Left ventricle myocardium superior (tissue), 1 donor: Measurements from ENCODE around the gene TUBB4B. TPM values are rescaled to one million over a fixed set of nuclear protein-coding genes. Genes with fewer than 3 reads are reported as not detected.
"Not testable (repeated sequence)": the region's sequence is repeated elsewhere in the genome, so short reads cannot be mapped to it uniquely, and the experiment has no call there.

Experiments
- ATAC-seq: fragments of 200-7000 bp; cut with Tn5 transposase; one replicate; pipeline ENCODE4 v1.9.1; 2020; ENCODE audit warnings: mild to moderate bottlenecking, moderate library complexity
- DNase-seq: peaks from one replicate; pipeline ENCODE4 v3.0.0-alpha.2; 2020
- intact Hi-C: fragments of 100-400 bp; cut with micrococcal nuclease; formaldehyde crosslinking; loops from one replicate; pipeline ENCODE4 v1.11.0; 2022
- total RNA-seq: library from RNA; stranded (reverse); fragmentation: NEBNext Ultra II Directional; extraction: Animal tissue kit (Norgen Biotek cat#: 25700); gene quantifications from one replicate; pipeline ENCODE4 v1.2.1, GENCODE V29; 2021
- donor health status: DM: no; HTN: yes; CAD: no; lungs with severe emphysema.

The TUBB4B gene
- total RNA-seq, 1 donor from 2014 or later: 439 TPM

- intact Hi-C loops: loop anchor here (10.0 kb wide), 1 partner anchor 109 kb away; no protein-coding TSS in a partner anchor
- no peak for DNase-seq
- no peak for ATAC-seq
These were observed 7.7 kb upstream of the TUBB4B start for GRCh38 chr9:137233143-137233980.

GRCh38 chr9:137234055-137234697 is 6.9 kb upstream of the TUBB4B start:
- ATAC-seq: no peak
- DNase-seq: no peak
- intact Hi-C loops: loop anchor here (10.0 kb wide), 1 partner anchor 109 kb away; no protein-coding TSS in a partner anchor

- ATAC-seq (no peak), DNase-seq (no peak)
- intact Hi-C loops: loop anchor here (10.0 kb wide), 1 partner anchor 110 kb away; no protein-coding TSS in a partner anchor
These were observed 6.2 kb upstream of the TUBB4B start for GRCh38 chr9:137234758-137235423.

GRCh38 chr9:137235424-137236237 is 5.5 kb upstream of the TUBB4B start:
- DNase-seq (no peak), ATAC-seq (no peak)
- intact Hi-C loops: loop anchor here (10.0 kb wide), 1 partner anchor 111 kb away; no protein-coding TSS in a partner anchor

GRCh38 chr9:137236238-137236935 is 4.7 kb upstream of the TUBB4B start:
- intact Hi-C loops: loop anchor here (10.0 kb wide), 1 partner anchor 112 kb away; no protein-coding TSS in a partner anchor
- ATAC-seq (peak; percentile 37), DNase-seq (peak; percentile 92)

- intact Hi-C loops: loop anchor here (10.0 kb wide), 1 partner anchor 112 kb away; no protein-coding TSS in a partner anchor
- ATAC-seq: no peak
- DNase-seq: no peak
These were observed 4.1 kb upstream of the TUBB4B start for GRCh38 chr9:137236936-137237421.

GRCh38 chr9:137237759-137238726 is 3.0 kb upstream of the TUBB4B start:
- DNase-seq (no peak), ATAC-seq (no peak)
- intact Hi-C loops: loop anchor here (10.0 kb wide), 1 partner anchor 113 kb away; no protein-coding TSS in a partner anchor

GRCh38 chr9:137239541-137240200 is 1.4 kb upstream of the TUBB4B start:
- intact Hi-C loops: loop anchor here (10.0 kb wide), 1 partner anchor 115 kb away; no protein-coding TSS in a partner anchor
- DNase-seq: not testable (repeated sequence)

GRCh38 chr9:137240318-137240840 is 708 bp upstream of the TUBB4B start:
- ATAC-seq (peak; percentile 69), DNase-seq (peak; percentile 92)
- intact Hi-C loops: no loop called here

More at GRCh38 chr9:137239541-137240200, 1.4 kb upstream of the TUBB4B start:
- not testable (repeated sequence) for ATAC-seq

- ATAC-seq (peak; percentile 11), DNase-seq (peak; percentile 80)
- intact Hi-C loops: no loop called here
These were observed 592 bp downstream of the TUBB4B start for GRCh38 chr9:137241490-137242268.

GRCh38 chr9:137242269-137243203 is 1.4 kb downstream of the TUBB4B start:
- intact Hi-C loops: no loop called here
- ATAC-seq: no peak
- no peak for DNase-seq

GRCh38 chr9:137243266-137243625 is 2.2 kb downstream of the TUBB4B start:
- DNase-seq, ATAC-seq, intact Hi-C loops: not testable (repeated sequence)

GRCh38 chr9:137243626-137244485 is 2.8 kb downstream of the TUBB4B start:
- ATAC-seq (no peak), DNase-seq (no peak)
- intact Hi-C loops: no loop called here
